ENCODE data around the gene LDAH.

The LDAH gene

DNA sequence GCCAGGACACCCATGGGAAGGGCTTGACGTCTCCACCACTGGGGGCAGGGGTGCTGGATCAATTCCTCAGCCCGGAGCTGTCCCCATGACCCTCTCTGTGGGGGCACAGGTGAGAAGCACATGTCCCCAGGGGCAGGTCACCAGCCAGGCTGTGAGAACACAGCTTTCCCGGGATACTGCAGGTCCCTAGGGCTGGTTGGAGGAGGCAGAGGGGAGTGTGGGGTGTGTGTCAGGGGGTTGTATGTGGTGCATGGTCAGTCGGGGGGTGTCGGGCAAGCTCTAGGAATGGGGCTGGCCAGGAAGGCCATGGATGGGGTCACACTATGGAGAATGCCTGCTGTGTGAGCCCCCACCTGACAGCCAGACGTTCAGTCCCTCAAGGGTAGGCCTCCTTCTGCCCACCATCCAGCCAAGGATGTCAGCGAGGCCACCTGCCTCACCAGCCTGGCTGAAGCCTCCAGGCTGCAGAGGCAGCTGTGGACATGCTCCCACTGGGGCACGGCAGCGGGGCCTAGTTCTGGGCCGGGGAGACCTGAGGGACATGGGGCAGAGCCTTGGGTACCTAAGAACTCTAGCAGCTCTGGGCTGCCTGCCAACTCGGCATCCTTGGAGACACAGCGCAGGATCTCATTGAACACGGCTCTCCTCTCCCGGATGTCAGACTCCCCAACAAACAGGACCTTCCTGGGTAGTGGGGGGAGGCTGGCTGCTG is 182.3 kb downstream of the LDAH start:
- peaks cover 38% of the 10 kb centered on the region for H3K36me3 ChIP-seq (ENCODE audit: insufficient read depth, insufficient read length, low read length)
- H3K9ac ChIP-seq (ENCODE audit: insufficient read length, low read depth): no peak overlapping the region

DNA sequence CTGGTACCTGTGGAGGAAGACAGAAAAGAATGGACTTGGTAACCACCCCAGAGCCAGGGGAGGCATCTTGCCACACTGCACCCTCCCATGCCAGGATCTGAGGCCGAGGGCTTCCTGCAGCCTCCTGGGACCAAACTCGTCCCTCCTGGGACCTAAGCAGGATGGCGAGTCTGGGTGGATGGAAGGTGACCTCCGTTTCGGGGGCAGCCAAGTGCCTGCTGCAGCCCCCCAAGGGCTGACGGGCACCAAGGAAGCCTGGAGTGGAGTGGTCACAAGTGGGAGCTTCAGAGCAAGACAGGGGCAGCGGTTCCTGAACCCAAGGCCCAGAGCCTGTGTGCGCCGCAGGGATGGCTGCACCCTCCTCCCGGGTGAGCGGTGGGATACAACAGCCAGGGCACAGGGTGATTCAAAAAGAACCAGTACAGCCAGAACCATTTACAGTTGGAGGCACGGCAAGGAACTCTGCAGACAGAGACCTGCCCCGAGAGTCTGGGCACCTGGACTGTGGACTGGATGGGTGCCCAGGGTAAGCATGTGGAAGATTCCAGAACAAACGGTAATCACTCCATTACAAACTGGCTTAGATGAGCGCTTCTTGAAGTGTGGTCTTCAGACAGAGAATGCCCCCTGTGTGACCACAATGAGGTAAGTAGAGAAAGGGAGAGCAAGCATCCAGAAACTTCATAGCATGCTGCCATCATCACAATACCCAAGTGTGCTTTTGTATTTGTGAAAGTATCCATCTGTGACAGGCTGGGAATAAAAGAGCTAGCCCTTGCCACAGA is 184.1 kb downstream of the LDAH start:
- peaks cover 27% of the 10 kb centered on the region for H3K36me3 ChIP-seq (ENCODE audit: insufficient read depth, insufficient read length, low read length)
- no peaks in the 10 kb centered on the region for H3K4me1 ChIP-seq (ENCODE audit: insufficient read depth, insufficient read length)
- TF ChIP-seq YY1 (IDR thresholded peaks at IDR 0.05; ENCODE audit: insufficient read depth, insufficient read length) (no peak), ZNF274 (IDR thresholded peaks at IDR 0.05; ENCODE audit: low read depth, low read length) (no peak), SUZ12 (IDR thresholded peaks at IDR 0.05; ENCODE audit: extremely low read depth, insufficient read depth, insufficient read length) (no peak)
- DNase-seq (ENCODE audit: low read depth, low spot score): no peak
- H3K9ac ChIP-seq (ENCODE audit: insufficient read length, low read depth): no peak overlapping the region
- no peaks in the 10 kb centered on the region for H3K9me3 ChIP-seq (ENCODE audit: insufficient read depth, low read length)
- H3K4me3 ChIP-seq (ENCODE audit: insufficient read length, low read depth): no peak overlapping the region
- no peaks in the 10 kb centered on the region for H3K27me3 ChIP-seq (ENCODE audit: insufficient read depth, insufficient read length)

More for the DNA sequence above, 182.3 kb downstream of the LDAH start:
- no peaks in the 10 kb centered on the region for H3K4me1 ChIP-seq (ENCODE audit: insufficient read depth, insufficient read length)
- H3K27me3 ChIP-seq (ENCODE audit: insufficient read depth, insufficient read length): no peaks in the 10 kb centered on the region
- TF ChIP-seq ZNF274 (IDR thresholded peaks at IDR 0.05; ENCODE audit: low read depth, low read length): no peak
- TF ChIP-seq SUZ12 (IDR thresholded peaks at IDR 0.05; ENCODE audit: extremely low read depth, insufficient read depth, insufficient read length): no peak
- TF ChIP-seq YY1 (IDR thresholded peaks at IDR 0.05; ENCODE audit: insufficient read depth, insufficient read length): no peak
- DNase-seq (ENCODE audit: low read depth, low spot score): no peak
- H3K9me3 ChIP-seq (ENCODE audit: insufficient read depth, low read length): no peaks in the 10 kb centered on the region
- H3K4me3 ChIP-seq (ENCODE audit: insufficient read length, low read depth): no peak overlapping the region

GRCh38 chr2:20638014-20638413 is 184.9 kb downstream of the LDAH start:
- H3K4me1 ChIP-seq (ENCODE audit: insufficient read depth, insufficient read length): no peaks in the 10 kb centered on the region
- no peaks in the 10 kb centered on the region for H3K27me3 ChIP-seq (ENCODE audit: insufficient read depth, insufficient read length)
- TF ChIP-seq SUZ12 (IDR thresholded peaks at IDR 0.05; ENCODE audit: extremely low read depth, insufficient read depth, insufficient read length): no peak
- TF ChIP-seq ZNF274 (IDR thresholded peaks at IDR 0.05; ENCODE audit: low read depth, low read length): no peak
- no peak for TF ChIP-seq YY1 (IDR thresholded peaks at IDR 0.05; ENCODE audit: insufficient read depth, insufficient read length)
- DNase-seq (ENCODE audit: low read depth, low spot score): no peak
- no peaks in the 10 kb centered on the region for H3K9me3 ChIP-seq (ENCODE audit: insufficient read depth, low read length)
- H3K36me3 ChIP-seq (ENCODE audit: insufficient read depth, insufficient read length, low read length): peaks cover 30% of the 10 kb centered on the region
- H3K9ac ChIP-seq (ENCODE audit: insufficient read length, low read depth): no peak overlapping the region
- no peak overlapping the region for H3K4me3 ChIP-seq (ENCODE audit: insufficient read length, low read depth)

- Histone ChIP-seq H3K4me1 (ENCODE audit: insufficient read depth, insufficient read length) (no peaks in the 10 kb centered on the region), H3K4me3 (ENCODE audit: insufficient read length, low read depth) (no peak overlapping the region), H3K36me3 (ENCODE audit: insufficient read depth, insufficient read length, low read length) (peaks cover 34% of the 10 kb centered on the region), H3K9ac (ENCODE audit: insufficient read length, low read depth) (no peak overlapping the region), H3K9me3 (ENCODE audit: insufficient read depth, low read length) (no peaks in the 10 kb centered on the region), H3K27me3 (ENCODE audit: insufficient read depth, insufficient read length) (no peaks in the 10 kb centered on the region)
- TF ChIP-seq YY1 (IDR thresholded peaks at IDR 0.05; ENCODE audit: insufficient read depth, insufficient read length) (no peak), SUZ12 (IDR thresholded peaks at IDR 0.05; ENCODE audit: extremely low read depth, insufficient read depth, insufficient read length) (no peak), ZNF274 (IDR thresholded peaks at IDR 0.05; ENCODE audit: low read depth, low read length) (no peak)
- DNase-seq (ENCODE audit: low read depth, low spot score): no peak
These were observed 185.8 kb downstream of the LDAH start for GRCh38 chr2:20637147-20637546.

DNA sequence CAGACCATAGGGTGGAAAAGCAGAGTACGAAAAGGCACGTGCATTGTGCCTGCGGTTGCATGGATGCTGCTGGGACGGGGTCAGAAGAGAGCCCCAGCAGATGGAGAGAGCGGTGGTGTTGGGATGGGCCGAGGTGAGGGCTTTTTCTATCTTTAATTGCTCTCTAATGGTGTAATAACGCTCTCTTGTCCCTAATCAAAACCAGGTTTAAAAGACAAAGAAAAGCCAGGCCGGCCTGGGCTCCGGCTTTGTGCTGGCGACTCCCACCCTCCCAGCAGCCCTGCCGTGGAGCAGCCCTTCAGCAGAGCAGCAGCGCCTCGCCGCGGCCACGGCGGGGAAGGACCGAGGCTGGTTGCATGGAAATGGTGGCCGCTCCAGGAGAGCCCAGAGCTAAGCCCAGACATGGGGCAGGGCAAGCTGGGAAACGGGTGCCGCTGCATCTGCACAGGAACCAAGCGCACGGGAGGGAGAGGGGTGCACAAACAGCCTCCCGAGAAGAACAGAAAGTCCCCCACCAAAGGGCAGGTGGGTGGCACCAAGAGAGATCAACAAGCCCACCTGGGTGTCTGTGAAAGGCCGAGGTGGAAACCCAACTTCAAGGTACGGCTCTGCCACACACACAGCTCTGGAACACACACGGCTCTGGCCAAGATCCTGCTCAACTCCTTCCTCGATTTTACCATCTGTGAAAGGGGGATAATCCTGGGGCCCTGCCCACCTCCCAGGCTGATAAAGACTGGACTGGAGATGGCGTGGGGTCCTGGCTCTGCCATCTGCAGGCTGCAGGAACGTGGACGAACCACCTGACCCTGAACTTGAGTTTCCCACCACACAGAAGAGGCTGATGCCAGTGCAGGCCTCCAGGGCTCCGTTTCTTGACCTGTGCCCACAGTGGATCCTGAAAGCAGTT is 187.0 kb downstream of the LDAH start:
- H3K9ac ChIP-seq (ENCODE audit: insufficient read length, low read depth): peak overlapping the region; percentile 4
- H3K36me3 ChIP-seq (ENCODE audit: insufficient read depth, insufficient read length, low read length): peaks cover 29% of the 10 kb centered on the region
- no peaks in the 10 kb centered on the region for H3K9me3 ChIP-seq (ENCODE audit: insufficient read depth, low read length)
- H3K27me3 ChIP-seq (ENCODE audit: insufficient read depth, insufficient read length): no peaks in the 10 kb centered on the region
- TF ChIP-seq ZNF274 (IDR thresholded peaks at IDR 0.05; ENCODE audit: low read depth, low read length) (no peak), YY1 (IDR thresholded peaks at IDR 0.05; ENCODE audit: insufficient read depth, insufficient read length) (no peak), SUZ12 (IDR thresholded peaks at IDR 0.05; ENCODE audit: extremely low read depth, insufficient read depth, insufficient read length) (no peak)
- no peak overlapping the region for H3K4me3 ChIP-seq (ENCODE audit: insufficient read length, low read depth)
- no peaks in the 10 kb centered on the region for H3K4me1 ChIP-seq (ENCODE audit: insufficient read depth, insufficient read length)
- DNase-seq (ENCODE audit: low read depth, low spot score): peak; percentile 79

DNA sequence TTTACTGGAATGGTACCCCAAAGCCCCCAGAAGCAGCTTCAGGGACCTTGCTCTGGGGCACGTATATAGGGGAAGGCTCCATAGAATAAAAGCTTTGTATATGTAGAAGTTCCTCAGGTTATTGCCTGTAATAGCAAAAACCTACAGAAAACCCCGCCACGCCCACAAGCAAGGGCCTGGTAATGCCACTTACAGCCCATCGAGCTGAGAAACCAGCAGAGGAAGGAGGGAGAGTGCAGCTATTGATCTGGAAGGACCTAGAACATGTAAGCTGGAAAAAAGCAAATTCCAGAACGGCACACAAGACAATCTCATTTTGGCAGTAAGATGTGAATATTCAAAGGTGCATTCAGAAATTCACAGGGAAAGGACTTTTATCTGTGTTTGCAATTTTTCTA is 187.8 kb downstream of the LDAH start:
- TF ChIP-seq ZNF274 (IDR thresholded peaks at IDR 0.05; ENCODE audit: low read depth, low read length) (no peak), SUZ12 (IDR thresholded peaks at IDR 0.05; ENCODE audit: extremely low read depth, insufficient read depth, insufficient read length) (no peak), YY1 (IDR thresholded peaks at IDR 0.05; ENCODE audit: insufficient read depth, insufficient read length) (no peak)
- Histone ChIP-seq H3K27me3 (ENCODE audit: insufficient read depth, insufficient read length) (no peaks in the 10 kb centered on the region), H3K4me1 (ENCODE audit: insufficient read depth, insufficient read length) (no peaks in the 10 kb centered on the region), H3K36me3 (ENCODE audit: insufficient read depth, insufficient read length, low read length) (peaks cover 21% of the 10 kb centered on the region), H3K4me3 (ENCODE audit: insufficient read length, low read depth) (no peak overlapping the region), H3K9me3 (ENCODE audit: insufficient read depth, low read length) (no peaks in the 10 kb centered on the region), H3K9ac (ENCODE audit: insufficient read length, low read depth) (no peak overlapping the region)
- no peak for DNase-seq (ENCODE audit: low read depth, low spot score)

Data from NT2/D1 (cell line).